Measurements from ENCODE around the gene AHRR.
"Not testable (repeated sequence)": the region's sequence is repeated elsewhere in the genome, so short reads cannot be mapped to it uniquely, and the experiment has no call there.

The AHRR gene

DNA sequence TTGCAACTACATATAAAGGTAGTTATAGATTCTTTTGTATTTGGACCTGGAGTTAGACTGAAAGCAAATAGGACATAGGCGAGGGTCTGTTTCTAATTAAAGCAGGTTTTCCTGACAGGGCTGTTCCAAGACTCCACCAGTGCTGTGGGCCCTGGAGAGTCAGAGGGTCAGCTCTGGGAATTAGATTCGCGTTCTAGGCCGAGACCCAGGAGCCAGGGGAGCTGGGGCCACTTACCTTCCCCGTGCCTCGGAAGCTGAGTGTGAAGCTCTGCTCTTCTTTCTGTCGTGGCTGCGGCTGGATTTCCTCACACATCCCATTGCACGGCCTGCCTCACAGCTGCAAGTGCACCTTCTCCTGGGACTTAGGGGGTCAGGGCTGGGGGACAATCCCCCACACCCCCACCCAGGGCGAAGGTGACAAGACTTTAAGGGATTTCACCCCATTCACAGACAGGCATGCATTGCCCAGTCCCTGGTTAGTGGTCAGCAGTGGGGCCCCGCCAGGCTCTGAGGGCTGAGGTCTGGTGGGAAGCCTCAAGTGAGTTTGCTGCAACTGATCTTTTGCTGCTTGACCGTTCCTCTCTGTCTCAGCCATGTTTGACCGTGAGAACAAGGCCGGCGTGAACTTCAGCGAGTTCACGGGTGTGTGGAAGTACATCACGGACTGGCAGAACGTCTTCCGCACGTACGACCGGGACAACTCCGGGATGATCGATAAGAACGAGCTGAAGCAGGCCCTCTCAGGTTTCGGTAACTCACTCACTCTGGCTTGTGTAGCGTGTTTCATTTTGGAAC lies 15.3 kb upstream of the AHRR start:
- no peak for DNase-seq

DNA sequence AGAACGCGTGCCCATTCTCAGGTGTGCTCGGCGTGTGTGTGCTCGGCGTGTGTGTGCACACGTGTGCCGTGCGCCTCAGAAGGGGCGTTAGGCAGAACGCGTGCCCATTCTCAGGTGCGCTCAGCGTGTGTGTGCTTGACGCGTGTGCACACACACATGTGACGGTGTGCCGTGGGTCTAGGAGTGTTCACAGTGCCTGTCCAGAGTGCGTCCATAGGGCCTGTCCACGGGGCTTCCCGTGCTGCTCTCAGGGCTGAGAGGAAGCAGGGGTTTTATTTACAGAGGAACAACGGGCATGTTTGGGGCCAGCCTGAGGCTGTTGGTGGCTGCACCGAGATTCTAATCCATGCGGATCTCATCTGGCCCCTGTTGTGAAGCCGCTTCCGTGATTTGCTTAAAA lies 14.2 kb upstream of the AHRR start:
- DNase-seq, result no peak

DNA sequence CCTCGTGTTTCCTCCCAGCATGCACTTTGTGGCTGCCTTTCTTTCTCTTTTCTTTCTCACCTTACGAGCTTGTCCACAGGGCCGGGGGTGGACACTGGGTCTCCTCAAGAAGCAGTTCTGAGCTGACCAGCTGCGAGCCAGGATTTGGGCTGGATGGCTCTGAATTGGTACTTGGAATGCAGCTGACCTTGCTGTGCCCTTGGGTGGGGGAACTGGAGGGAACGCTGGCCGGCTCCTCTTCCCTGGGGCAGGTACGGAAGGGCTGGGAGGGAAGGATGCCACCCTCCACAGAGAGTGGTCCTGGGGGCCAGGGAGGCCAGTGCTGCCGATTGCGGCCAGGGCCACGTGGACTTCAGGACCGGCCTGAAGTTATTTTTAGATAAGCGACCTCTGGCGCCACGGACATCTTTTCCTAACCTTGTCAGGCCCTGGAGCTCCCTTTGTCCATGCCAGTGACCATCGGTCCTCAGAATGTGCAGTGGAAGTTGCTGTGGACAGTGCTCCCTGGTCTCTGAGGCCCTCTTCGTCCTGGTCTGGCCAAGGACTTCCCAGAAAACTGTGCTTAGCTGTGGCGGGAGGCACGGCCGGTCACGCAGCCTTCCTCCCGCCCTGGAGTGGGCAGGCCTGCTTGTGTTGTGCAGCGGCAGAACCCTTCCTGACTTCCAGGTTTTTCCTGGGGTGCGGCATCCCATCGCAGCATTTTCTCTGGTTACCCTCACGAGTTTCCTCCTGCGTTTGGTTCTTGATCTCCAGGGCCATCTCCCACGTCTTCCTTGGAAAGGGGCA lies 13.5 kb upstream of the AHRR start:
- DNase-seq, result no peak

DNA sequence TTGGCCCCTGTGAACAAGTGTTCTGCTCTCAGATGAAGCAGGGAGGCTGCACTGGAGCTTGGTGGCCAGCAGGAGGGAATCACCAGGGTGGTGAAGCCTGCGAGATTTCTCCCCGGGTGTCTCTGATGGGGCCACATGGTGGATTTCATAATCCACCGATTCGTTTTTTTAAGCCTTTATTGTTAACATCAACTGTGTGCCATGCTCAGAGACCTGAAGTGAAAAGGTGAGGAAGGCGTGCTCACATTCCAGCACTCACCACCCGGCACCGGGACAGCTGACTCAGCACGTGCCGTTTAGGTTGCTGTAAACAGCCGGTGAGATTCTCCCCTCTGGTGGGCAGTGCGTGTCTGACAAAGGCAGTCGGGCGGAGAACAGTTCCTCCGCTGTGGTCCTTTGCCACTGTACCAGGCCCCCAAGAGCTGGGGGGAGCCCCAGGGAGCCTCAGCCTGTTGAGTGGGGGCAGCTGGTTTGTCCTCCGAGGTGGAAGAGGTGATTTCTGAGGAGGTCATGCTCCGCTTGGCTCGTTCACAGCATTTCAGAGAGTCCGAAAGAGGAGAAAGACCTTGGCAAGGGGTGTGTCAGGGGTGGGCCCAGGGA lies 12.7 kb upstream of the AHRR start:
- DNase-seq, result no peak

DNA sequence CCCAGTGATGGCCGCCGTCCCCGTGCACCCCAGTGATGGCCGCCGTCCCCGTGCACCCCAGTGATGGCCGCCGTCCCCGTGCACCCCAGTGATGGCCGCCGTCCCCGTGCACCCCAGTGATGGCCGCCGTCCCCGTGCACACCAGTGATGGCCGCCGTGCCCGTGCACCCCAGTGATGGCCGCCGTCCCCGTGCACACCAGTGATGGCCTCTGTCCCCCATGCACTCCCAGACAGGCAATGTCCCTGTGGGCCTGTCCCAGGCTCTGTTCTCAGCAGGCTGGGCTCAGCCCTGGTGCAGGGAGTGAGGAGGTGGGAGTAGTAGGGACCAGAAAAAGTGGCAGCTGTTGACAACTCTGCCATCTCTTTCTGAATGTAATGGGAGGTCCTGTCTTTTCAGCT lies 11.7 kb upstream of the AHRR start:
- not testable (repeated sequence) for DNase-seq

DNA sequence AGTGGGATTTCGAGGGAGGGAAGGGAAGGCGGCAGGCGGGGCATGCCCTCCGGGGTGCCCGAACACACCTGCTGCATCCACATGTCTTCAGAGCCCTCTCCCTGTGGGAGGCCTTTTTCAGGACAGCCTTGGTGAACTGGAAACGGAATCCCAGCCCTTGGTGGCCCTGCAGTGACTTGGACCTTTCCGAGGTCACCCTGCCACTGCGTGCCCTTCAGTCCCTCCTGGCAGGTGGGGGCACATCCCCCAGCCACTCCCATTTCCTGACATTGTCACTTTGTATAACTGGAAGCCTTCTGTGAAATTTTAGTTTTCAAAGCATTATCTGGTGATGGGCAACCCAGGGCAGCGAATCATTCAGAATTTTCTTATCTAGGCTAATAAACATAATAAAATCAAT lies 11.0 kb upstream of the AHRR start:
- no peak for DNase-seq

DNA sequence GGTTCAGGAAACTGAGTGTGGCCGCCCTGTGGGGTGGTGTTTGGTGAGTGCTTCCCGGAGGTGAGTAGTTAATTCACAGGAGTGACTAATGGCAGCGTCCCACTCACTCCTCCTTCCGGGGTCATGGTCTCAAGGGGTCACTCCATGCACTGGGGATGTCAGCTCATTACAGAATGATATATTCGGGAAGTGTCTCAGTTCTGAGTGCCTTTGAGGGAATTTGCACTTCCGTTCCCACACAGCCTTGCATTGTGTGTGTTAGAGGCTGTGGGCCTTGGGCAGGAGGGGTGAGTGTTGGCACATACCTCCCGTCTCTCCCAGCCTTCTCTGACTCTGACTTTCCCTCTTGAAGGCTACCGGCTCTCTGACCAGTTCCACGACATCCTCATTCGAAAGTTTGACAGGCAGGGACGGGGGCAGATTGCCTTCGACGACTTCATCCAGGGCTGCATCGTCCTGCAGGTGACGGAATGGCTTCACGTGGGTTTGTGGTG lies 10.5 kb upstream of the AHRR start:
- no peak for DNase-seq

DNA sequence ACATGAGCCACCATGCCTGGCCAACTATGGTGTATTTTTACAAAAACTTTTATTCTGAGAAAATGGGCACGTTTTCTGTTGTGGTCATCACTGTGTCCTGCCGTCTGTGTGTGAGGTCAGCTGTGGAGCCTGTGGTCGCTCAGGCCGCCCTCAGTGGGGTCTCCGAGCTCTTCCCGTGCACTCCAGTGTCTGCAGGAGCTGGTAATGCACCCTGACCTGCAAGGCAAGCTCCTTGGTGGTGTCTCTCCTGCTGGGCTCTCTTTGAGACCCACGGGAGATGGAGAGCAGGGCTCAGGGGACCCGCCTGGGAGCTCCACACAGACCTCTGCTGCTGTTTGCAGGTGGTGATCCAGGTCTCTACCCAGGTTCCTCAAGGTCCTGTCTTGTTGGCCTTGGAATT lies 9.6 kb upstream of the AHRR start:
- no peak for DNase-seq

DNA sequence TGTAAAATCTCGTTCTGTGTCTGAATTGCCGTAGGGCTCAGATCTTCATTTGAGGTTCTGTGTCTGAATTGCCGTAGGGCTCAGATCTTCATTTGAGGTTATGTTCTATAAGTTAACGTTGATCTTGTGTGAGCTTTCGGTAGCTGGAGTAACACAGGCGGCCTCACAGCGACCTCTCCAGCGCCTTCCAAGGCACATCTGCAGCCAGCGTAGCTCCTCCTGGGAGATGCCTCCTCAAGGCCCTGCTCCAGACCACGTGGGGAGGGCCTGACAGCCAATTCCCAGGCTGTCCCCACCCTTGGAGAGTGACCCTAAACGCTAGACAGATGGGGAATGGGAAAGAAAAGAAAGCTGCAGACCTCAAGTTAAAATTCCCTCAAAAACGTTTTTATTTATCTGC lies 8.7 kb upstream of the AHRR start:
- DNase-seq, result no peak

DNA sequence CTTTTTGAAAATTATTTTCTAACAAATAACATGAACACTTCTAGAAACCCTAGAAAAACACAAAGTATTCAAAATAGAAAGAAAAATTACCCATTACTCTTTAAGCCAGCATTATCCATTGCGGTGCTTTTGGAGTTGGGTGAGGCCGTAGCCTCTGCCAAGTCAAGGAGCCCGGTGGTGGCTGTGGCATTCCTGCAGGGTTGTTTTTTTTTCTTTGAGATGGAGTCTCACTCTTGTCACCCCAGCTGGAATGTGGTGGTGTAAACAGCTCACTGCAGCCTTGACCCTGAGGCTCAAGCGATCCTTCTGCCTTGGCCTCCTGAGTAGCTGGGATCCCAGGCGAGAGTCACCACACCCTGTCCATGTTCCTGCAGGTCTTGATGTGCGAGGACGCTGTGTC lies 8.2 kb upstream of the AHRR start:
- no peak for DNase-seq

DNA sequence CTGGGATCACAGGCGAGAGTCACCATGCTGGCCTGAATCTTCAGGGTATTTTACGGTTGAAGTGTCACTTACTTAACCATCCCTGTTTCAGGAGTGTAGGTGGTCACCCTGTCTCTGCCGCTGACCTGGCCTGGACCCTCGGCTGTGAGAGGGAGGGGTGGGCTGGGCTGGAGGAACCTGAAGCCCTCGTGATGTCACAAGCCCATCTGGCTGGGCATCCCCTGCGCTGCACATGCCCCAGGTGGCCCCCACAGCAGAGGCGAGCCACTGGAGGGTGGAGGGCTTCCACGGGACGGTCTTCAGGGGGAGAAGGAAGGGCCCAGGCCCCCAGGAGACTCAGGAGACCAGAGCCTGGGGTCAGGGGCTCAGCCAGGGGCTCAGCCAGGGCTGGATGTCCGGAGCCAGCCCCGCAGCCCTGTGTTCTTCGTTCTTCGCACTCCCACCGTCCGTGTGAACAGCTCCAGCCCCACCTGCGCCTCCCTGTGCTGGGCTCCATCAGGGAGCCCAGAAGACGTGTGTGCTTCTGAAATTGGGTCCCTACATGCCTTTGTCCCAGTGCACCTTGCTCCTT lies 7.6 kb upstream of the AHRR start:
- no peak for DNase-seq

DNA sequence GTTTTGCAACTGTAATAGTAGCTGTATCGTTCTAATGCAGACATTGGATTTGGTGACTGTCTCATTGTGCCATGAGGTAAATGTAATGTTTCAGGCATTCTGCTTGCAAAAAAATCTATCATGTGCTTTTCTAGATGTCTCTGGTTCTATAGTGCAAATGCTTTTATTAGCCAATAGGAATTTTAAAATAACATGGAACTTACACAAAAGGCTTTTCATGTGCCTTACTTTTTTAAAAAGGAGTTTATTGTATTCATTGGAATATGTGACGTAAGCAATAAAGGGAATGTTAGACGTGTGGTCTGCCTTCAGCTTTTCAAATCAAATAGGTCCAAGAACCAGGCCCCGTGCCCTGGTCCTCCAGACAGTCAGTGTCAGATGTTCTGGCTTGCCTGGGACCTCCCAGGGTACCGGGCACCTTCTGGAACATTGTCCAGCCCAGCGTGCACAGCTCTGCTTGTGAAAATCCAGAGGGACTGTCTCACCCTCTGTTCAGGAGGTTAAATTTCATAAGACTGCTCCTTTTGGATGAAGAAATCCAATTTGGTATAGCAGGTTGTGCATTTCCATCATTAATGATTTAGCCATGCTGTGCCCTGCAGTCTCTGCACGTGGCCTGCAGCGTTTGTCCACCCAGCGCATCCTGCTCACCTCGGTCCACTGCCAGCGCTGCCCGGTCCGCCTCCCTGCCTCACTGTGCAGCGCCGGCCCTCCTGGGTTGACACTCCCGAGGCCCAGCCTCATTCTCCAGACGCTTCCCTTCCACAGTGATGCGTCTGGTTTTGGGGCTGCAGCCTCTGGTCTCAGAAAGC lies 6.6 kb upstream of the AHRR start:
- no peak for DNase-seq

DNA sequence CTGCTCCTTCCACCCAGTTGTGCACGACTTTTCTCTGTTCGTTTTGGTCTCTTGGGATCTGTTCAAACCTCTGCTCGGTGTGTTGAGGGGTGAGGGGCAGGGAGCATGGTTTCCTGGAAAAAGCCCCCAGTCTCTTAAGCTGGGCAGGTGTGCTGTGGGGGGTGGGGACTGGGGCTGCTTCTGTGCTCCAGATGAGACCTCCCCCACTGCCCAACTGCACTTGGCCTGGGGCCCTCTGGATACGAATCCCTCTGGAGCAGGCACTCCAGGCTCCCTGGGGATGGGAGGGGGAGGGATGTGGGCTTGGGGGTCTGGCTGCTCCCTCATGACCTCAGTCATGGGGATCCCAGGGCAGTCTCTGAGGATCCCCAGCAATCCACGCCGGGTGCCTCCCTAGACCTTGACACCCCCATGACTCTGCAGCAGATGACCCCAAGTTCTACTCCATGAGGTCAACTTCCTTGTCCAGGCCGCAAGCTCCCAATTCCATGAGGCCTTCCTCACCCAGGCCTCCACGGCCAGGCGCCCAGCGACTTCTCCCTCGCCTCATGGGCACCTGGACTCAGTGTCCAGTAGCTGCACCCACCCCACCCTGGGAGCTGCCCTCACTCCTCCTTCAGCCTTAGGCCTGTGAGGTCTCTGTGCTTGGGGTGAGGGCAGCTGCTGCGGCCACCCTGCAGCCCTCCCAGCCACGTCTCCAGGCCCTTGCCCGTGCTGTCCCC lies 5.9 kb upstream of the AHRR start:
- DNase-seq, result no peak

DNA sequence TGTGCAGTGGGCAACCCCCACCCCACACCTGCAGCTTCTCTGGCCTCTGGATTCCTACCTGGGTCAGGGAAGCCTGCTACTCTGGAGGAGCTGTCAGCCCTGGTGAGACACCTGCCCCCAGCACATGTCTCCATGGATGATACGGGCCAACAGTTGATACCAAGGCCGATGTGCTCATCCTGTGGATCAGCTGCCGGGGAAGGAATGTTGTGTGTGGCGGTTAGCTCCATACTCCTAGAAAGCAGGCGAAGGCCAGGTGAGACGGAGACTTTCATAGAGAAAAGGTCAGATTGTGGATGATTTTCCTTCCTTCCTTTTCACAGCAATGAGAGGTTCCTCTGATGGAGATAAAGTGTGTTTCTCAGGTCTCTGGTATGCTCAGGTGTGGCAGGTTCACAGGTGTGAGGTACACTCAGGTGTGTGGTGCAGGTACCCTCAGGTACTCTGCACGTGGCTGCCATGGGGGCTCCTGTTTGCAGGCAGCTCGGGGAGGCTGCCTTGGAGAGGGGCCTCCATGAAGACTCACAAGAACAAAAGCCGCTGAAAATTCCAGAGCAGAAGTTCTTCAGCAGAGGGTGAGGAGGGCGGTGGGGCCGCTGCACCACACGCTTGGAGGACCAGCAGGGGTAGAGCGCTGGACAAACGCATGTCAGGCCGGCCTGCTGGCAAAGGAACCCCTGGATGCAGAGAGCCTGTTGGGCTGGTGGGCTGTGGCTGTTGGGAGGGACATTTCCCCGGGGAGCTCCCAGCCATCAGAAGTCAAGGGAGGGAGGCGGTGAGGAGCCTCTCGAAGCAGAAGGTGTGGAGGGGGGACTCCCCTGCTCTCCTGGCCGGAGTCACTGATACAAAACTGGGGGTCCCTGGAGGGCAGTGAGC lies 5.1 kb upstream of the AHRR start:
- DNase-seq, result no peak

DNA sequence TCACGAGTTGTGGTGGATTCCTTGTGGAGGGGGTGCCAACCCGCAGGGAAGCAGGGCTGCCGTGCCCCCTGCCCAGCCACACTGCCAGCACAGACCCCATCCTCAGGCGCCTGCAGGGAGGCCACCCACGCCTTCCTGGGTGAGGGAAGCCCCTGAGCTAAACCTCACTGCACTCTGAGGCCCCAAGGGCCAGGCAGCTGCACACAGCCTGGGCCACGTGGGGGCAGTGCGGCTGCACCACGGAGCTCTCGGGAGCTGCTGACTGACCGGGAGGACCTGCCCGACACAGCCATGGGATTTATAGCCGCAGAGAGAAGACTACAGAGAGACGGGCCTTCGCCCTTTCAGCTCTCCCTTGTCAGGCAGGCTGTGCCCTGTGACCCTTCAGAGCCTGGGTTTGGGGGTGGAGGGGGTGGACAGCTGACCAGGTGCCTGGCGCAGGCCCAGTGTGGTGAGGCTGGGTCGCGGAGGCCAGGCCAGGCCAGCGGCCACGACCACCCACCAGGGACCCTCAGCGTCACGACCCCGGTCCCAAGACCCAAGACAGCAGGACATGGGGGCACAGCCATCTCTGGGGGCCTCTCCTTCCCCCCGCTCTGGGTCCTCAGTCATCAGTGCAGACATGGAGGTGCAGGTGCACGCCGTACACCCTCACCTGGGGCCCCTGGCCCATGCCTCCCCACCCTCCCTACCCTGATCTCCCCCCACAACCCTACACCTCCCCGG lies 4.3 kb upstream of the AHRR start:
- peak; percentile 42 for DNase-seq

DNA sequence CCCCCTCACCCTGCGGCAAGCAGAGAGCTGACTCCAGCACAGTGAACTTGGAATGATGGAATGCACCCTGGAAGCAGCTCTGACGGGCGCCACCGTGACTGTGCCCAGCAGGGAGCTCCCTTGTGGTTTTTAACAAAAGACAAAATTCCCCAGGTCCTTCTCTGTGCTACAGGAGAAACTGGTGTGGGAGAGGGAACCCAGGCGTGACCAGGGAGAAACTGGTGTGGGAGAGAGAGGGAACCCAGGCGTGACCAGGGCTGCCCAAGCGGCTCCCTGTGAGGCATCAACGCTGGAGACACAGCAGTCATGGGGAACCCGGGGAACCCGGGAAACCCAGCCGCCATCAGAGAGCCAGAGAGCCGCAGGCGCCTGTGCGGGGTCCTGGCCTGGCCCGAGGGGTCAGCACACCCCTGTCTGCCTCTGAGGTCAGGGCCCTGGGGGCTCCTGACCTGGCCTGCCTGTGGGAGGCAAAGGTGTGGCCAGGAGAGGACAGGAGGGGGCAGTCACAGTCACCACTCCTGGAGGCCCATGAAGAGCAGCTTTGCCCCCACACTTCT lies 3.1 kb upstream of the AHRR start:
- DNase-seq, result no peak

DNA sequence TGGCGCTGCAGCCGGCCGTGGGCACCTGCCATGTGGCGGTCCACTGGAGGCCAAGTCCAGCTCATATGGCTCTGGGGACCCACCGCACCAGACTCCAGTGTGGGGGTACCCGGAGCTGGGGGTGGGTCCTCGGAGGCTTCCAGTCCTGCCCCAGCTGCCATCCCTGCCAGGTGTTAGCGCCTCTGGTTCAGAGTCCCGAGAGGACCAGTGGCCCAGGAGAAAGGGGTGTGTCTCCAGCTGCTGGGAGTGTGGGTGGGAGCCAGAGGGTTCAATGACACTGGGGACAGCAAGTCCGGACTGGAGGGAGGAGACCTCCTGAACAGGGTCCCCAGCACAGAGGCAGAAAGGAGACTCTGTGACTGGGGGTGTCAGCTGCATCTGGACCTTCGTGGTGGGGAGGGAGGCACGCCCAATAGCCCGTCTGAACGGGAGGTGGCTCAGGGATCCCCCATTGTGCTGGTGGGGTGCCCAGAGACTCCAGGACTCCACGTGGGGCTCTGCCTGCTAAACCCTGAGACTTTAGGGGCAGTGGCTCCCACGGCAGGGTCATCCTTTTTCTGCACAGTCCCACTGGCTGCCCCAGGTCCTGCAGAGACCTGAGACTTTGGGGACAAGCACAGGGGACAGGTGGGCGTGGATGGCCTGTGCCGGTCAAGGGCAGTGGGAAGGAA lies 2.4 kb upstream of the AHRR start:
- DNase-seq, result no peak

DNA sequence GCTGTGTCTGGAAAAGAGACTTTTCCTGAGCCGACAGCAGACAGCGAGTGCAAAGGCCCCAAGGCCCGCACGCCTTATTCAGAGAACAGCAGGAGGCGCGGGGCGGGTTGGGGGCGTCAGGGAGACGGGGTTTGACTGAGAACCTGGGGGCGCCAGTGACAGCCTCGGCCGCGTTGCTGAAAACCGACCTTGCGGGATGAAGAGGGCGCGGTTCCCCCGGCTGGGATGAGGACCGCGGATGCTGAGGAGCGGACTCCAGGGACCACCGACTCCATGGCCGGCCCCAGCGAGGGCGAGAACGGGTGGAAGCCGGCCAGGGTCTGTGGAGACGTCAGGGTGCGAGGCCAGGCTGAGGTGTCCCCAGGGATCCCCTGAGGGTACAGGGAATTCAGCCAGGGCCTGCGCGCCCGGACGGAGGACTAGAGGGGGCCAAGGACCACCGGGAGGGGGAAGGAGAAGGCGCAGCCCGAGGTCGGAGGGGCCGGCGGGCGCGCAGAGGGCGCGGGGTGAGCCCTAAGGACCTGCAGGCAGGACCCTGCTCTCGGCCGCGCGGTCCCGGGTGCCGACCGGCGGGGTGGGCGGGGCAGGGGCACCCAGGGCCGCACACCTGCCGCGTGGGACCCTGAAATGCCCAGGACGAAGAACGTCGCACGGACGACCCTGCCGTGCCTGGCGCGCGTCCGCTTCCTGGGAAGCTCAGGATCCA lies 837 bp upstream of the AHRR start:
- DNase-seq, result no peak

Data from stimulated activated CD4-positive, alpha-beta T cell treated with anti-CD3 and anti-CD28 coated beads, Interleukin-12 subunit alpha, Interleukin-12 subunit beta, amount 100 ng/mL, for 4 hours (primary cell).